ENCODE data around the gene C11orf16.
"Not testable (repeated sequence)": the region's sequence is repeated elsewhere in the genome, so short reads cannot be mapped to it uniquely, and the experiment has no call there.

Gene C11orf16

DNA sequence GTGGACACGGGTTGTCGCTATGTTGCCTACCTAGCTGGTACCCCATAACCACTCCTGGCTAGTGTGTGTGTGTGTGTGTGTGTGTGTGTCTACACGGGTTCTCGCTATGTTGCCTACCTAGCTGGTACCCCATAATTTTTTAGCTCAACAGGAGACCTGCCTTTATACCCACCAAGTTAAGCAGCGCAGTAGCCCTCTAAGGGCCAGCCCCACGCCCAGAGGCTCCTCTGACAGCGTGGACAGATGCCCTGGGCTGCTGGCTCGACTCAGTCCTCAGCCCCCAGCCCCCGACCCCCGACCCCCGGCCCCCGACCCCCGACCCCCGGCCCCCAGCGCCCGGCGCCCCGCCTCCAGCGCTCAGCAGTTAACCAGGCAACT, 22.1 kb downstream of the C11orf16 start:
- ChIA-PET CTCF (interaction anchor here (0.7 kb wide), 1 partner anchor 49 kb away, joined by 3 read pairs; no protein-coding TSS in a partner anchor), POLR2A (interaction anchor here (0.7 to 2.3 kb wide), 10 partner anchors 29 to 228 kb away, joined by 3 to 11 read pairs (median 4); partner anchors contain the start of genes RPL27A, TMEM9B and TRIM66)
- no peak for TF ChIP-seq ZNF384 (IDR thresholded peaks at IDR 0.05)
- no peak for TF ChIP-seq HDGF (IDR thresholded peaks at IDR 0.05; ENCODE audit: borderline replicate concordance)
- no peak for TF ChIP-seq CTBP1 (IDR thresholded peaks at IDR 0.05; ENCODE audit: borderline replicate concordance)
- no peak for TF ChIP-seq BHLHE40 (IDR thresholded peaks at IDR 0.05; ENCODE audit: borderline replicate concordance)
- TF ChIP-seq NFRKB (IDR thresholded peaks at IDR 0.05) = no peak
- TF ChIP-seq ELF4 (IDR thresholded peaks at IDR 0.05) = no peak
- no peak for TF ChIP-seq SP1 (IDR thresholded peaks at IDR 0.05)
- no peak for TF ChIP-seq SUZ12 (IDR thresholded peaks at IDR 0.05)
- no peak for TF ChIP-seq TARDBP (IDR thresholded peaks at IDR 0.05)
- TF ChIP-seq ARNT (IDR thresholded peaks at IDR 0.05) = no peak
- no peak for TF ChIP-seq L3MBTL2 (conservative IDR thresholded peaks at IDR 0.05)
- no peak for TF ChIP-seq LEF1 (IDR thresholded peaks at IDR 0.05; ENCODE audit: borderline replicate concordance)
- no peak for TF ChIP-seq FOXA1 (IDR thresholded peaks at IDR 0.05)
- TF ChIP-seq FOXM1 (IDR thresholded peaks at IDR 0.05; ENCODE audit: borderline replicate concordance) = no peak
- TF ChIP-seq PKNOX1 (IDR thresholded peaks at IDR 0.05) = no peak
- TF ChIP-seq FOXK2 (IDR thresholded peaks at IDR 0.05) = no peak
- no peak for DNase-seq (ENCODE audit: extremely low spot score)

DNA sequence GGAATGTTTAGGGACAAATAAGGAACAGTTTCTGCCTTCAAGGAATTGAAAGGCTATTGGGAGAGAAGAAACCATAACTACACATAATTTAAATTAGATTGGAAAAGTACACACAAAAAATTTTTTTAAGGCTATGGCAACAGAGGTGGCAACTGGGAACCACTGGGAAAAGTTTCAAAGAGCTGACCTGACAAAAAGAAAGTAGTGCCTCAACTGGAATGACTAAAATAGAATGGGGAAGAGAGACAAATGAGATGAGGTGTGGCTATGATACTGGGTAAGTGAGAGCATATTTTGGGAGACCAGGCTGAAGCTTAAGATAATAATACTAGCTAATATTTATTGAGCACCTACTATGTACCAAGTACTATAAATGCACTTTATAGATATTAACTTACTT, 24.6 kb downstream of the C11orf16 start:
- no peak for TF ChIP-seq TARDBP (IDR thresholded peaks at IDR 0.05)
- TF ChIP-seq ARNT (IDR thresholded peaks at IDR 0.05) = no peak
- TF ChIP-seq BHLHE40 (IDR thresholded peaks at IDR 0.05; ENCODE audit: borderline replicate concordance) = no peak
- no peak for TF ChIP-seq HDGF (IDR thresholded peaks at IDR 0.05; ENCODE audit: borderline replicate concordance)
- TF ChIP-seq NFRKB (IDR thresholded peaks at IDR 0.05) = no peak
- TF ChIP-seq FOXA1 (IDR thresholded peaks at IDR 0.05) = no peak
- TF ChIP-seq ELF4 (IDR thresholded peaks at IDR 0.05) = no peak
- TF ChIP-seq CTBP1 (IDR thresholded peaks at IDR 0.05; ENCODE audit: borderline replicate concordance) = no peak
- no peak for TF ChIP-seq ZNF384 (IDR thresholded peaks at IDR 0.05)
- no peak for TF ChIP-seq FOXK2 (IDR thresholded peaks at IDR 0.05)
- POLR2A ChIA-PET = interaction anchor here (1.2 to 1.8 kb wide), 5 partner anchors 28 to 226 kb away, joined by 3 to 7 read pairs (median 4); partner anchors contain the start of genes RPL27A, TMEM9B and TRIM66
- CTCF ChIA-PET = no interaction called here
- DNase-seq (ENCODE audit: extremely low spot score) = no peak

GRCh38 chr11:8907116-8907515, 25.6 kb downstream of the C11orf16 start:
- no peak for DNase-seq (ENCODE audit: extremely low spot score)
- TF ChIP-seq FOXA1 (IDR thresholded peaks at IDR 0.05) (no peak), ELF4 (IDR thresholded peaks at IDR 0.05) (no peak), NFRKB (IDR thresholded peaks at IDR 0.05) (no peak), BHLHE40 (IDR thresholded peaks at IDR 0.05; ENCODE audit: borderline replicate concordance) (no peak), LEF1 (IDR thresholded peaks at IDR 0.05; ENCODE audit: borderline replicate concordance) (no peak), SP1 (IDR thresholded peaks at IDR 0.05) (no peak), ARNT (IDR thresholded peaks at IDR 0.05) (no peak), CTBP1 (IDR thresholded peaks at IDR 0.05; ENCODE audit: borderline replicate concordance) (no peak), FOXM1 (IDR thresholded peaks at IDR 0.05; ENCODE audit: borderline replicate concordance) (no peak), PKNOX1 (IDR thresholded peaks at IDR 0.05) (no peak), TARDBP (IDR thresholded peaks at IDR 0.05) (no peak), SUZ12 (IDR thresholded peaks at IDR 0.05) (no peak), FOXK2 (IDR thresholded peaks at IDR 0.05) (no peak), HDGF (IDR thresholded peaks at IDR 0.05; ENCODE audit: borderline replicate concordance) (no peak), L3MBTL2 (conservative IDR thresholded peaks at IDR 0.05) (no peak)
- CTCF ChIA-PET = no interaction called here
- POLR2A ChIA-PET = interaction anchor here (0.5 to 1.8 kb wide), 3 partner anchors 36 to 57 kb away, joined by 3 to 4 read pairs (median 4); partner anchors contain the start of gene TMEM9B

- DNase-seq (ENCODE audit: extremely low spot score) = no peak
- no peak for TF ChIP-seq SP1 (IDR thresholded peaks at IDR 0.05)
- TF ChIP-seq ZNF384 (IDR thresholded peaks at IDR 0.05) = 0 out of 2 replicates have a peak, but pooled peaks have one; percentile 7
- ChIA-PET CTCF (no interaction called here), POLR2A (interaction anchor here (1.0 kb wide), 1 partner anchor 34 kb away, joined by 3 read pairs; no protein-coding TSS in a partner anchor)
Observed at GRCh38 chr11:8905528-8906165, 27.1 kb downstream of the C11orf16 start.

DNA sequence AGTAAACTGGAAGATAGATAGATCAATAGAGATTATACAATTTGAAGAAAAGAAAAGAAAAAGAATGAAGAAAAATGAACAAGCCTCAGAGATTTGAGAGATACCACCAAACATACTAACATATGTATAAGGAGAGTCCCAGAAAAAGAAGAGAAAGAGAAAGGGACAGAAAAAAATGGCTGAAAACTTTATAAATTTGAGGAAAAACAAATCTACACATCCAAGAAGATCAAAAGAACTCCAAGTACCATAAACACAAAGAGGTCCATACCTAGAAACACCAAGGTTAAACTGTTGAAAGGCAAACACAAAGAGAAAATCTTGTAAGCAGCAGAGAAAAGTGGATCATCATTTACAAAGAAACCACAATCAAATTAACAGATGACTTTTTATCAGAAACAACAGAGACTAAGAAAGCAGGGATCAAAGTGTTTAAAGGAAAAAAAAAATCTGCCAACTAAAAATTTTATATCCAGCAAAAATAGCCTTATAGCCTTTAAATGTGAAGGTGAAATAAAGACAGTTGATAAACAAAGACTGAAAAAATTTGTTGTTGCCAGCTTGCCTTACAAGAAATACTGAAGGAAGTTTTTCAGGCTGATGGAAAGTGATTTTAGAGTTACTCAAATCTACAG, 33.5 kb downstream of the C11orf16 start:
- no peak for DNase-seq (ENCODE audit: extremely low spot score)
- ChIA-PET POLR2A (no interaction called here), CTCF (no interaction called here)
- TF ChIP-seq FOXM1 (IDR thresholded peaks at IDR 0.05; ENCODE audit: borderline replicate concordance) (no peak), TARDBP (IDR thresholded peaks at IDR 0.05) (no peak), PKNOX1 (IDR thresholded peaks at IDR 0.05) (no peak), ARNT (IDR thresholded peaks at IDR 0.05) (no peak), FOXA1 (IDR thresholded peaks at IDR 0.05) (no peak), BHLHE40 (IDR thresholded peaks at IDR 0.05; ENCODE audit: borderline replicate concordance) (no peak)

- DNase-seq (ENCODE audit: extremely low spot score); POLR2A ChIA-PET; CTCF ChIA-PET: not testable (repeated sequence)
Observed at GRCh38 chr11:8891185-8891584, 41.6 kb downstream of the C11orf16 start.

Measured in HEK293T (cell line).